Esophagus (tissue), 2 donors: ENCODE measurements around the gene UBL4A. TPM values are rescaled to one million over a fixed set of nuclear protein-coding genes. Genes with fewer than 3 reads are reported as not detected.

ENCODE experiments used
- H3K27ac ChIP-seq, 2 donors: one replicate each; pipeline ENCODE4 v1.5.1; 2013; ENCODE audit warnings: low read depth in 2 of 2, mild to moderate bottlenecking in 2 of 2, inconsistent platforms in 1 of 2, low read length in 1 of 2, moderate library complexity in 1 of 2
- H3K27me3 ChIP-seq, 2 donors: one replicate each; pipeline ENCODE4 v1.6.1; 2013; ENCODE audit warnings: low read length in 2 of 2, control low read depth in 1 of 2, mild to moderate bottlenecking in 1 of 2; ENCODE audit not compliant: insufficient read depth in 2 of 2, control insufficient read depth in 1 of 2
- H3K36me3 ChIP-seq, 2 donors: one replicate each; pipeline ENCODE4 v1.6.1; 2013; ENCODE audit warnings: low read length in 1 of 2; ENCODE audit not compliant: control insufficient read depth in 2 of 2, insufficient read depth in 2 of 2
- H3K4me1 ChIP-seq, 2 donors: one replicate each; pipeline ENCODE4 v1.6.1; 2013; ENCODE audit warnings: low read length in 1 of 2; ENCODE audit not compliant: control insufficient read depth in 2 of 2, insufficient read depth in 2 of 2
- H3K4me3 ChIP-seq, 2 donors: one replicate each; pipeline ENCODE4 v1.5.1; 2013; ENCODE audit warnings: low read length in 2 of 2, mild to moderate bottlenecking in 2 of 2, low read depth in 1 of 2, moderate library complexity in 1 of 2
- H3K9me3 ChIP-seq, 2 donors: one replicate each; pipeline ENCODE4 v1.6.1; 2013; ENCODE audit warnings: mild to moderate bottlenecking in 2 of 2, low read depth in 1 of 2, low read length in 1 of 2, moderate library complexity in 1 of 2; ENCODE audit not compliant: control insufficient read depth in 2 of 2, insufficient read depth in 1 of 2
- WGBS, 2 donors: extraction: QIAGEN DNeasy Blood & Tissue Kit; methylation state at CpG; one replicate each; pipeline ENCODE4 v1.1.7; 2013; 5-methylcytosine and 5-hydroxymethylcytosine counted together
- polyA plus RNA-seq, 2 donors: library from polyadenylated mRNA; stranded (reverse); fragments of 200-250 nt; gene quantifications; one replicate each; pipeline ENCODE4 v1.2.3, GENCODE V29; 2013
- donor health status: healthy with polysubstance abuse.
- donor health status: Bipolar disorder and iron deficiency.

UBL4A gene
- polyA plus RNA-seq, 2 donors, result 15.4 to 28.5 TPM

DNA sequence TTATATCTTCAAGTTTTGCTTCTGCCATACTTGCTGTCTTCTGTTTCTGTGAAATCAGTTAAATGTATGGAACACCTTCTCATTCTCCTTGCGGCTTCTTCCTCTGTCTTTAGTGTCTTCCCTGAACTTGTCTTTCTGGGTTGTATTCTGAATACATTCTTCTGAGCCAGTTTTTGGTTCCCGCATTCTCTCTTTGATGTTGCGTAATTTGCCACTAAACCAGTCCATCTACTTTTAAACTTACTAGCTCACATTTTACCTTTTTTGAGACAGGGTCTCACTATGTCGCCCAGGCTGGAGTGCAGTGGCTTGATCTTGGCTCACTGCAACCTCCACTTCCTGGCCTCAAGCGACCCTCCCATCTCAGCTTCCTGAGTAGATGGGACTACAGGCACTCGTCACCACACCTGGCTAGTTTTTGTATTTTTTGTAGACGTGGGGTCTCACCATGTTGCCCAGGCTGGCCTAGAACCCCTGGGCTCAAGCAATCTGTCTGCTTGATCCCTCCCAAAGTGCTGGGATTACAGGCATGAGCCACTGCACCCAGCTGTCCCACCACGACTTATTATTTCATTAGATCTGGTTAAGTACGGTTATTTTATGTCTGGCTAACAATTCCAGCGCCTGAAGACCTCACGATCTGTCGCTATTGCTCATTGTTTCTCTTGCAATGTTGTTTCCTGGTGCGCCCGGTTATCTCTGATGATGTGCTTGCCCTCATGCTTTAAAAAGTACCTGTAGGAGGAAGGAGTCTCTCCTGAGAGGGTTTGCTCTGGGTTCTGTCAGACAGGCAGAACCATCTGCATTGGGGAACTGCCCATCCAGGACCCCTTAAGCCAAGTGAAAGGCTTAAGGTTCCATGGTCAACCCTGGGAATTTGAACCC is 39.4 kb upstream of the UBL4A start:
- no peak overlapping the region for H3K4me3 ChIP-seq
- no peaks in the 10 kb centered on the region for H3K9me3 ChIP-seq
- H3K27ac ChIP-seq, result peak overlapping the region; percentile 81 to 96
- WGBS, 2 donors, result 60 to 75% methylated on average over 14 of the region's 14 CpGs
- H3K4me1 ChIP-seq, result peaks cover 0 to 2% of the 10 kb centered on the region in 2 donors
- H3K27me3 ChIP-seq, result no peaks in the 10 kb centered on the region
- H3K36me3 ChIP-seq, result no peaks in the 10 kb centered on the region

DNA sequence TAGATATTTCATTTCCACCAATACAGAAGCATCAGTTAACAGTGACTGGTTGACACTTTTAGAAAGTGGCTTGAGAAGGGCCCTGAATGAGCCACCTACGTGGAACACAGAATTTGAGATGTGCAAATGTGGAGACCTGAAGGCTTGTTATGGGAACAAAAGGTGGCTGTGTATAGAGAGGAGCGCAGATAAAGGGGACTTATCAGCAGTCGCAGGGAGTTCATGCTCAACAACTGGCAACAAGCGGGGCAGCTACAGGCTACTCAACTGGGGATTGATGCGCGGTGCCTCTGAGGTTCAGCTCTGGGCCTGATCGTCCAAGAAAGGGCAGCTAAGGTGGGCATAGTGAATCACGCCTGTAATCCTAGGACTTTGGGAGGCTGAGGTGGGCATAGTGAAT is 33.0 kb upstream of the UBL4A start:
- WGBS, 2 donors, result 92 to 97% methylated on average over 8 of the region's 8 CpGs
- Histone ChIP-seq H3K27me3 (no peaks in the 10 kb centered on the region), H3K36me3 (no peaks in the 10 kb centered on the region), H3K4me3 (no peak overlapping the region), H3K27ac (no peak overlapping the region), H3K4me1 (no peaks in the 10 kb centered on the region), H3K9me3 (no peaks in the 10 kb centered on the region)

DNA sequence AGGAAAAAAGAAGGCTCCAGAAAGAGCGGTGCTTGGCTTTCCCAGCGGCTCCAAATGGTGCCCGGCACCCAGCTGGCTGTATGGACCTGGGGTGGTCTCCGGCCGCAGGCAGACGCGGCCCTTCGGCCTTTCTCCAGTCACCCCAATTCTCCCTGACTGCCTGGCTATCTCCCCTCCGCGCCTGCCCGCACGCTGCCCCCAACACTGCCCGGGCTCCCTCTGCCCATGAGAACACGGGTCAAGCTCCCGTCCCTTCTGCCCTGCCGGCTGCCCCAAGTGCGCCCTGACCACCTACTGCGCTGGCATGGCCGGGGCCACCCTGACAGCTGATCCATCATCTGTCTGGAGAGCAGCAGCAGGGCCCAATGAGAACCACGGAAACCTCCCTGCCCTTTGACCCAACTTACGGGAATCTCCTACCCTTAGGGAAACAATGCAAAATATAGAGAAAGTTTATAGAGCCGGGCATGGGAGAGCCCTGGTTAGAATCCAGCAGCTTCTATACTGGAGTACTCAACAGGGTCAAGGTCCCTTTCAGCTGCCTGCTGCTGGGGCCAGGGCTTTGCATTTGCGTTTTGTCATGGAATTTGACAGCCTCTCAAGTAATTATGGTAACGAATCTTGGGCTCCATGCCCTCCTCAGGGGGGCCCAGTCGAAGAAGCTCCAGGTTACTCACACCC is 30.8 kb upstream of the UBL4A start:
- Histone ChIP-seq H3K9me3 (no peaks in the 10 kb centered on the region), H3K4me3 (no peak overlapping the region), H3K27me3 (no peaks in the 10 kb centered on the region), H3K36me3 (no peaks in the 10 kb centered on the region), H3K4me1 (no peaks in the 10 kb centered on the region), H3K27ac (peak overlapping the region; percentile 88 to 95)
- WGBS, 2 donors, result 47 to 49% methylated on average over 25 of the region's 25 CpGs

DNA sequence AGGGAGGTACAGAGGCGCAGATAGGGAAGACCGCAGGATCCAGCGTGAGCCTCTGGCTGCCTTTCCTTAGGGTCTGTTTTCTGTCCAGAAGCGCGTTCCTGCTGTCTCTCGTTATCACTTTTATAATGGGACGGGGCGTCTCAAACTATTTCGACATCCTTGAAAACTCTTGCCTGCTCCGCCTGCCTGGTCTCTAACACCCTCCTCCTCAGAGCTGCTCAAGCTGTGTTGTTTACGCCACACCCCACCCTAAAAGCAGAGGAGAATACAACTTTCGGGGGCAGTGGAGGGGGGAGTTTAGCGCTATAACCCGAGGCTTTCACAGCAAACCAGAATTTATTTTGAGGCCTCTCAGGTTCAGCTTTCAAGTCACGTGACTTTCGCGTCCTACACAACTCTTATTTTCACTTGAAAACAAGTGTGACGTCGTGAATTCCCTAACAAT is 30.3 kb upstream of the UBL4A start:
- 2 to 28% methylated on average over 19 of the region's 19 CpGs for WGBS, 2 donors
- peak overlapping the region; percentile 88 to 95 for H3K27ac ChIP-seq
- H3K4me3 ChIP-seq, result peak overlapping the region; percentile 23 to 56
- H3K36me3 ChIP-seq, result no peaks in the 10 kb centered on the region
- no peaks in the 10 kb centered on the region for H3K9me3 ChIP-seq
- H3K4me1 ChIP-seq, result no peaks in the 10 kb centered on the region
- H3K27me3 ChIP-seq, result no peaks in the 10 kb centered on the region

DNA sequence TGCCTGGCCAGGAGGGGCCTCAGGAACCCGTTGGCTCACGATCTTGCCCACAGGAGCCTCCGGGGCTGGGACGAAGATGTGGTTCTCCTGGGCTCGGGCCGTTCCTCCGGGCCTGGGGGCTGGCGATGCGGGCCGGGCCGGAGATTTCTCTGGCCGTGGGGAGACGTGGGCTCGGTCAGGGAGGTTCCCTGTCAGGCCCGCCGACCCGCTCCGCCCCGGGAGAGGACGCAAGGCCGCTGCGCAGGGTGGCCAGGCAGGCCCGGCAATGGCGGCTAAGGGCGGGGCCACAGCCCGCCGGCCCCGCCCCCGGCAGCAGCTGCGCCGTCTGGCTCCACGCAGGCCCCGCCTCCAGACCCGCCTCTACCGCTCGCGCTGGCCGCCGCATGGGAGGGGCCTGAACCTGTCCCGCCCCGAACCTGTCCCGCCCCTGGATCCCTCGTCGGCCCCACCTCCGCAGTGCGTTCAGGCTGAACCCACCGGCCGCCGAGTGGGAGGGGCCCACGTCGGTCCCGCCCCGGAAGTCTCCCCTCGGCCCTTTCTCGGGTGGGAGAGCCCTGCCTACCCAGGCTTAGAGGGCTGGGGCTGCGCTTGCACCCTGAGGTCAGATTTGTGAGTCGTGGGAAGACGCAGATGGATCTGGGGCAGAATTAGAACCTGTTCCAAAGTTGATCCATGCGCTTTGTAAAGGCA is 29.7 kb upstream of the UBL4A start, which contains the start of gene FAM3A:
FAM3A (minus strand) TSS at position 267 of the 690 bp plus-strand sequence. CDS start 460 bp downstream, outside the sequence.
- H3K9me3 ChIP-seq, result no peaks in the 10 kb centered on the region
- 1 to 37% methylated on average over 31 to 57 of the region's 59 CpGs for WGBS, 2 donors
- H3K27ac ChIP-seq, result peak within 1 kb of the TSS; percentile 88 to 95
- peak within 1 kb of the TSS; percentile 52 to 68 for H3K4me3 ChIP-seq
- H3K4me1 ChIP-seq, result no peaks in the 10 kb centered on the region
- H3K36me3 ChIP-seq, result no peaks in the 10 kb centered on the region
- no peaks in the 10 kb centered on the region for H3K27me3 ChIP-seq

DNA sequence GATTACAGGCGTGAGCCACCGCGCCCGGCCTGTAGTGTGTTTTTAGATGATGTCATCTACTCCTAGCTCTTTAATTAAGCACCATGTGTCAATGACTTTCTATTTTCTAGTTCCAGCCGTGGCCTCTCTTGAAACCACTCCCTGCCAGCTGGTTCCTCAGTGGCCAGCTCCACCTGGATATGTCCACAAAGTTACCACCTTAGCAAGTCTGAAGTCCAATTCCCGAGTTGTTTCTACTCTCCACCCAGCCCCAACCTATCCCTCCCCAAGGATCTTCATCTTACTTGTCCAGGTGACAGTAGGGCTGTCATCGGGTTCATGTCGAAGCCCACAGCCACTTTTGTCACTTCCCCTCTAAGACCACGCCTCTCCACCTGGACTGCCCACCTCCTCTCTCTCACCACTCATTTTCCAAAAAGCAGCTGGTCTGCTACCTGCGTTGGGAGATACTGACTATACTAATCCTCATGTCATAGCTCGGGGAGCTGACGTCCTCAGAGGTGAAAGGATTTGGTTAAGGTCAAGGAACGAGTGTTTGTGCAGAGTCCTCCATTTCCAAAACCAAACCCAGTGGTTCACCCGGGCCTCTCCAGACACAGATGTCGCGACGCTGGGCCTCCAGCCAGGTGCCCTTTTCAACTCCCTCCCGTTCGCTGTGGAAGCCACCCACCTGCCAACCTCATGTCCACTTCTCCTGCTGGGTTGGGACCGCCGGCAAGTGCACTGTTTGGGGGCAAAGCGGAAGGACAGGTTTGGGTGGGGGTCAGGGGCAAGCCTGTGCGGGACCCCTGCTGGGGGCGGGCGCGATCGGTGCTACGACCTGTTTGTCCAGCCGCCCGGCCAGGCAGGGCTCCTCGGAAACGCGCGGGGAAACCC is 28.9 kb upstream of the UBL4A start:
- Histone ChIP-seq H3K27ac (peak overlapping the region; percentile 73 to 90), H3K27me3 (no peaks in the 10 kb centered on the region), H3K36me3 (no peaks in the 10 kb centered on the region), H3K4me3 (peak overlapping the region; percentile 52 to 68), H3K4me1 (no peaks in the 10 kb centered on the region), H3K9me3 (no peaks in the 10 kb centered on the region)
- WGBS, 2 donors, result 15 to 41% methylated on average over 28 to 34 of the region's 34 CpGs

DNA sequence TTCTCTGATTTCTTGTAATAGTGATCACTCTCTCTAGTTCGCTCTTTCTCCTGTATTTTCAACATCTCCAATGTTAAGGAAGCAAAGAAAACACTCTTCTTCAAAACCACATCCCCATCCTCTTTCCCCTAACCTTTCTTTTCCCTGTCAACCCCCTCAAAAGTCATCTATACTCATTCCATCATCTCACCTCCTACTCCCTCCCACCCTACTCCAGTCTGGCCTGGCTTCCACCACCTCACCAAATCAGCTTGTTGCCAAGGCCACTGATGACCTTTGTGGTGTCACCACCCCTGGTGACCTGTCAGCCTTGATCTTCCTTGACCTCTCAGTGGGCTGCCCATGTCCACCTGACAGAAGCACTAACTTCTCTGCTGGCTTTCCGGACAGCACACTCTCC is 27.3 kb upstream of the UBL4A start:
- H3K4me1 ChIP-seq, result no peaks in the 10 kb centered on the region

DNA sequence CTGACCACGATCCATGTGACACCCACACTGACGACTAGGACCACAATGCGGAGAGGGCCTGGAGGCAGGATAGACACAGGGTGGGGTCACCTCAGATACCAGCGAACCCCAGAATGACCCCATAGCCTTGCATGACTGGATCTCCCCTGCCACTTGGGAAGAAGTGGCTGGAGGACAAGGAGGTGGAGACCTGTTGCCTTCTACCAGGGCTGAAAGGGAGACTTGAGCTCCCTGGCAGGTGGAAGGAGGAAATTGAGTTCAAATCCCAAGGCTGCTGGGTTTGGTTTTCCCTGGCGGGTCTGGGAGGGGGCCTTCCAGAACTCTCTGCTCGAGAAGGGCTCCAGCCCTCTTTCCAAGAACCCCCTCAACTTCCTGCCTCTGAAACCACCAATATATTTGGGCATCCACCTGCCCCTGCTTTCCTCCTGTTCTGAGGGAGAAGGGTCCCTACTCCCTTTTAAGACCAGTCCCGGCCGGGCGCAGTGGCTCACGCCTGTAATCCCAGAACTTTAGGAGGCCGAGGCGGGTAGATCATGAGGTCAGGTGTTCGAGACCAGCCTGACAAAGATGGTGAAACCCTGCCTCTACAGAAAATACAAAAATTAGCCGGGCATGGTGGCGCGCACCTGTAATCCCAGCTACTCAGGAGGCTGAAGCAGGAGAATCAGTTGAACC is 26.6 kb upstream of the UBL4A start:
- no peaks in the 10 kb centered on the region for H3K4me1 ChIP-seq
- no peaks in the 10 kb centered on the region for H3K9me3 ChIP-seq
- H3K27ac ChIP-seq, result no peak overlapping the region
- no peaks in the 10 kb centered on the region for H3K36me3 ChIP-seq
- H3K27me3 ChIP-seq, result no peaks in the 10 kb centered on the region
- H3K4me3 ChIP-seq, result no peak overlapping the region
- 89 to 94% methylated on average over 16 of the region's 16 CpGs for WGBS, 2 donors

More for the DNA sequence above, 27.3 kb upstream of the UBL4A start:
- H3K27me3 ChIP-seq, result no peaks in the 10 kb centered on the region
- H3K4me3 ChIP-seq, result no peak overlapping the region
- 76 to 93% methylated on average over 2 of the region's 2 CpGs for WGBS, 2 donors
- H3K36me3 ChIP-seq, result no peaks in the 10 kb centered on the region
- no peaks in the 10 kb centered on the region for H3K9me3 ChIP-seq
- H3K27ac ChIP-seq, result no peak overlapping the region
